ENCODE measurements around the gene STK40.

STK40 gene

DNA sequence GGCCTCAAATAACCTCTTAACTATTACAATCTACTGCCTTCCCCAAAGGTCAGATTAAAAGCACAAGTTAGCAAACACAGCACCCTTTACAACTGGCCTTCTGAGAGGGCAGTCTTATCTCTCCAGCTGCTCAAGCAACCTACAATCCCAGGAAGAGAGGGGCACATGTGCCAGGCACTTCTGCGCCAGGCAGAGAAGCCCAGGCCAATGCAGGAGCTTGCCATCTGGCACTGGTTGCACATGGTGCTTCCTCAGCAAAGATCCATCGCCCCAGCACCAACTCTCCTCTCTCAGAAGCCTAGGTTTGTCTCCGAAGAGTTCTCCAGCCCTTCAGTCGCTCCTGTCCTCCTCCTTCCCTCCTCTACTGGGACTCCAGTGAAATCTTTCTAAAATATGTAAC, 2.5 kb downstream of the STK40 start:
- peaks cover 37% of the 10 kb centered on the region for H3K4me1 ChIP-seq (ENCODE audit: insufficient read depth, low read length)
- DNase-seq (no peak), ATAC-seq (ENCODE audit: insufficient read depth, low read depth) (no peak)
- peaks cover 17% of the 10 kb centered on the region; the same call in 1 of the 2 replicates for H4K20me1 ChIP-seq (ENCODE audit: insufficient read depth, low read length)
- no peak overlapping the region for H3K9ac ChIP-seq (ENCODE audit: low read depth, low read length)
- H3K36me3 ChIP-seq (ENCODE audit: insufficient read depth, low read length) = peaks cover 2% of the 10 kb centered on the region; the same call in 1 of the 2 replicates
- no peaks in the 10 kb centered on the region for H3K9me3 ChIP-seq (ENCODE audit: insufficient read depth, low read length, severe bottlenecking)
- H3K4me2 ChIP-seq (ENCODE audit: insufficient read depth, low read length) = 0 out of 2 replicates have a peak overlapping the region, but pooled peaks have one; percentile 11
- no peak overlapping the region for H3K4me3 ChIP-seq (ENCODE audit: low read depth in 1 of 2, low read length in 2 of 2)
- no peak overlapping the region for H2AFZ ChIP-seq (ENCODE audit: low read depth, low read length)
- no peak overlapping the region for H3K27ac ChIP-seq (ENCODE audit: low read length)
- H3K27me3 ChIP-seq (ENCODE audit: insufficient read depth, low read length, poor library complexity) = no peaks in the 10 kb centered on the region
- TF ChIP-seq, protein P1, sequence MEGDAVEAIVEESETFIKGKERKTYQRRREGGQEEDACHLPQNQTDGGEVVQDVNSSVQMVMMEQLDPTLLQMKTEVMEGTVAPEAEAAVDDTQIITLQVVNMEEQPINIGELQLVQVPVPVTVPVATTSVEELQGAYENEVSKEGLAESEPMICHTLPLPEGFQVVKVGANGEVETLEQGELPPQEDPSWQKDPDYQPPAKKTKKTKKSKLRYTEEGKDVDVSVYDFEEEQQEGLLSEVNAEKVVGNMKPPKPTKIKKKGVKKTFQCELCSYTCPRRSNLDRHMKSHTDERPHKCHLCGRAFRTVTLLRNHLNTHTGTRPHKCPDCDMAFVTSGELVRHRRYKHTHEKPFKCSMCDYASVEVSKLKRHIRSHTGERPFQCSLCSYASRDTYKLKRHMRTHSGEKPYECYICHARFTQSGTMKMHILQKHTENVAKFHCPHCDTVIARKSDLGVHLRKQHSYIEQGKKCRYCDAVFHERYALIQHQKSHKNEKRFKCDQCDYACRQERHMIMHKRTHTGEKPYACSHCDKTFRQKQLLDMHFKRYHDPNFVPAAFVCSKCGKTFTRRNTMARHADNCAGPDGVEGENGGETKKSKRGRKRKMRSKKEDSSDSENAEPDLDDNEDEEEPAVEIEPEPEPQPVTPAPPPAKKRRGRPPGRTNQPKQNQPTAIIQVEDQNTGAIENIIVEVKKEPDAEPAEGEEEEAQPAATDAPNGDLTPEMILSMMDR (IDR thresholded peaks at IDR 0.05; ENCODE audit: borderline replicate concordance, extremely low read depth, low read length, poor library complexity, severe bottlenecking) = no peak
- TF ChIP-seq EZH2 (IDR thresholded peaks at IDR 0.05; ENCODE audit: borderline replicate concordance, low read depth, low read length, severe bottlenecking) = no peak
- peaks cover 65% of the 10 kb centered on the region for H3K79me2 ChIP-seq (ENCODE audit: insufficient read depth, low read length)

DNA sequence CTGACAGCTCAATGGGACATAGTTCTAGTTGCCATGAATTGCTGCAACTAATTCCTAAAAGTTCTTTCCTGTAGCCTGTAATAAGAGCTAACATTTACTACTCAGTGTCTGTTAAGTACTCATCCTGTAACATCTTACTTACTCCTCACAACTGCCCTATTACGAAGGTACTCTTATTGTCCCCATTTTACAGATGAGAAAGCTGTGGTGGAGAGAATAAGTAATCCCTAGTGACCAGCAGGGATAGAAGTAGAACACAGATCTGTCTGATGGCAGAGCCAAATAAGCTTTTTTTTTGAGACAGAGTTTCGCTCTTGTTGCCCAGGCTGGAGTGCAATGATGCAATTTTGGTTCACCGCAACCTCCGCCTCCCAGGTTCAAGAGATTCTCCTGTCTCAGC, 3.1 kb downstream of the STK40 start:
- Histone ChIP-seq H3K9ac (ENCODE audit: low read depth, low read length) (no peak overlapping the region), H3K27ac (ENCODE audit: low read length) (no peak overlapping the region), H3K4me1 (ENCODE audit: insufficient read depth, low read length) (peaks cover 33% of the 10 kb centered on the region), H3K4me2 (ENCODE audit: insufficient read depth, low read length) (no peak overlapping the region), H4K20me1 (ENCODE audit: insufficient read depth, low read length) (peaks cover 23% of the 10 kb centered on the region; the same call in 1 of the 2 replicates), H3K27me3 (ENCODE audit: insufficient read depth, low read length, poor library complexity) (no peaks in the 10 kb centered on the region), H3K36me3 (ENCODE audit: insufficient read depth, low read length) (peaks cover 8% of the 10 kb centered on the region), H2AFZ (ENCODE audit: low read depth, low read length) (no peak overlapping the region), H3K79me2 (ENCODE audit: insufficient read depth, low read length) (peaks cover 70% of the 10 kb centered on the region), H3K4me3 (ENCODE audit: low read depth in 1 of 2, low read length in 2 of 2) (no peak overlapping the region), H3K9me3 (ENCODE audit: insufficient read depth, low read length, severe bottlenecking) (no peaks in the 10 kb centered on the region)
- TF ChIP-seq EZH2 (IDR thresholded peaks at IDR 0.05; ENCODE audit: borderline replicate concordance, low read depth, low read length, severe bottlenecking) = no peak
- TF ChIP-seq, protein P1 (IDR thresholded peaks at IDR 0.05; ENCODE audit: borderline replicate concordance, extremely low read depth, low read length, poor library complexity, severe bottlenecking) = no peak
- DNase-seq (no peak), ATAC-seq (ENCODE audit: insufficient read depth, low read depth) (no peak)

DNA sequence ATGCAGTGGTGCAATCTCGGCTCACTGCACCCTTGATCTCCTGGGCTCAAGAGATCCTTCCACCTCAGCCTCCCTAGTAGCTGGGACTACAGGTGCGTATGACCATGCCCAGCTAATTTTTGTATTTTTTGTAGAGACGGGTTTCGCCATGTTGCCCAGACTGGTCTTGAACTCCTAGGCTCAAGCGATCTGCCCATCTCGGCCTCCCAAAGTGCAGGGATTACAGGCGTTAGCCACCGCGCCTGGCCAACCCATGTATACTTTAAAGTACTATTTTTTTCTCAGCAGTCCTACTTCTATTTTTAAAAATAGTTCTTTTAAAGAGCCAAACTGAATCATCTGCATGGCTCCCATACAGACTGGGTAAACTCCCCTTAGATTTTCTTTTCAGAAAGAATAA, 3.5 kb downstream of the STK40 start:
- Histone ChIP-seq H3K9ac (ENCODE audit: low read depth, low read length) (no peak overlapping the region), H3K4me2 (ENCODE audit: insufficient read depth, low read length) (no peak overlapping the region), H3K4me3 (ENCODE audit: low read depth in 1 of 2, low read length in 2 of 2) (no peak overlapping the region), H3K36me3 (ENCODE audit: insufficient read depth, low read length) (peaks cover 9% of the 10 kb centered on the region), H2AFZ (ENCODE audit: low read depth, low read length) (no peak overlapping the region), H3K27me3 (ENCODE audit: insufficient read depth, low read length, poor library complexity) (no peaks in the 10 kb centered on the region), H3K4me1 (ENCODE audit: insufficient read depth, low read length) (peaks cover 28% of the 10 kb centered on the region), H3K27ac (ENCODE audit: low read length) (no peak overlapping the region), H3K9me3 (ENCODE audit: insufficient read depth, low read length, severe bottlenecking) (no peaks in the 10 kb centered on the region), H4K20me1 (ENCODE audit: insufficient read depth, low read length) (peaks cover 26% of the 10 kb centered on the region; the same call in 1 of the 2 replicates), H3K79me2 (ENCODE audit: insufficient read depth, low read length) (peaks cover 72% of the 10 kb centered on the region)
- DNase-seq = no peak
- no peak for TF ChIP-seq EZH2 (IDR thresholded peaks at IDR 0.05; ENCODE audit: borderline replicate concordance, low read depth, low read length, severe bottlenecking)
- no peak for ATAC-seq (ENCODE audit: insufficient read depth, low read depth)

DNA sequence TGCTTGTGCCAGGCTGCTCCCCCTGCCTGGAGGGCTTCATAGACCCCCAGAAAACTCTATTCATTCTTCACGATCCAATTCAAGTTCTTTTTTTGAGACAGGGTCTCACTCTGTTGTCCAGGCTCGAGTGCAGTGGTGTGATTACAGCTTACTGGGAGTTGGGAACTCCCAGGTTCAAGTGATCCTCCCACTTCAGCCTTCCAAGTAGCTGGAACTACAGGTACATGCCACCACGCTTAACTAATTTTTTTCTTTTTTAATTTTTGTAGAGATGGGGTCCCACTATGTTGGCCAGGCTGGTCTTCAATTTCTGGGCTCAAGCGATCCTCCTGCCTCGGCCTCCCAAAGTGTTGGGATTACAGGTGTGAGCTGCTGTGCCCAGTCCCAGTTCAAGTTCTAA, 4.3 kb downstream of the STK40 start:
- H3K36me3 ChIP-seq (ENCODE audit: insufficient read depth, low read length) = peaks cover 9% of the 10 kb centered on the region
- TF ChIP-seq, protein P1 (IDR thresholded peaks at IDR 0.05; ENCODE audit: borderline replicate concordance, extremely low read depth, low read length, poor library complexity, severe bottlenecking) = no peak
- TF ChIP-seq EZH2 (IDR thresholded peaks at IDR 0.05; ENCODE audit: borderline replicate concordance, low read depth, low read length, severe bottlenecking) = no peak
- H2AFZ ChIP-seq (ENCODE audit: low read depth, low read length) = no peak overlapping the region
- H3K79me2 ChIP-seq (ENCODE audit: insufficient read depth, low read length) = peaks cover 75% of the 10 kb centered on the region
- H4K20me1 ChIP-seq (ENCODE audit: insufficient read depth, low read length) = peaks cover 26% of the 10 kb centered on the region; the same call in 1 of the 2 replicates
- H3K9ac ChIP-seq (ENCODE audit: low read depth, low read length) = no peak overlapping the region
- no peak overlapping the region for H3K4me2 ChIP-seq (ENCODE audit: insufficient read depth, low read length)
- H3K9me3 ChIP-seq (ENCODE audit: insufficient read depth, low read length, severe bottlenecking) = no peaks in the 10 kb centered on the region
- ATAC-seq (ENCODE audit: insufficient read depth, low read depth) = no peak
- H3K4me1 ChIP-seq (ENCODE audit: insufficient read depth, low read length) = peaks cover 20% of the 10 kb centered on the region
- H3K4me3 ChIP-seq (ENCODE audit: low read depth in 1 of 2, low read length in 2 of 2) = no peak overlapping the region
- no peak for DNase-seq
- H3K27me3 ChIP-seq (ENCODE audit: insufficient read depth, low read length, poor library complexity) = no peaks in the 10 kb centered on the region
- no peak overlapping the region for H3K27ac ChIP-seq (ENCODE audit: low read length)
